ENCODE results near the gene PLD4. TPM values are rescaled to one million over a fixed set of nuclear protein-coding genes. Genes with fewer than 3 reads are reported as not detected.
"Not testable (repeated sequence)": the region's sequence is repeated elsewhere in the genome, so short reads cannot be mapped to it uniquely, and the experiment has no call there.

The PLD4 gene
- polyA plus RNA-seq, 1 donor = 2.5 TPM

DNA sequence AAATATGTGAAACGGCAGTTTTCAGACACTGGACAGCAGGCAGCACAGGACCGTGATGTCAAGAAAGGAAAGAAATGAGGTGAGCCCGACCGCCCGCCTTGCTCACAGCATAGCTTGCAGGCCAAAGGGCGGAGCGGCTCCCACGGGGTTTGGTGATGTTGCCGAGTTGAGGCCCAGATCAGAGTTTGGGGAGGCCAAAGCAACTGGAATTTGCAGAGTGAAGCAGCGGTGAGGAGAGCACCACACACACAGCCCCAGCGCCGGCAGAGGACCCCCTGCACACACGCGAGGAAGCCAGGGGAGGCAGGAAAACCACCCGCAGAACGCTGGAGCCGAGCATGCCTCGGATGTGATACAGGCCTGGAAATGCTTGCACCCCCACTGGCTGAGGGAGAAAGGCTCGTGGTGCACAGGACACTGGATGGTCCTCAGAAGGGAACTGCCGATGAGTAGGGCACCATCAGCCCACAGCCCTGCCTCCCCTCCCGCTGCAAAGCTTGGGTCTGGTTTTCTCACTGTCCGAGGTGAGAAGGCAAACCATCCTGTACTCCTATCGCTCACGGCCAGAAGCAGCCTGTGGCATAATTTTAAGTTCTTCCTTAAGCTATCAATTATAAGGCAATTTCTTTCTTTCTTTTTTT is 25.7 kb upstream of the PLD4 start:
- DNase-seq = no peak

DNA sequence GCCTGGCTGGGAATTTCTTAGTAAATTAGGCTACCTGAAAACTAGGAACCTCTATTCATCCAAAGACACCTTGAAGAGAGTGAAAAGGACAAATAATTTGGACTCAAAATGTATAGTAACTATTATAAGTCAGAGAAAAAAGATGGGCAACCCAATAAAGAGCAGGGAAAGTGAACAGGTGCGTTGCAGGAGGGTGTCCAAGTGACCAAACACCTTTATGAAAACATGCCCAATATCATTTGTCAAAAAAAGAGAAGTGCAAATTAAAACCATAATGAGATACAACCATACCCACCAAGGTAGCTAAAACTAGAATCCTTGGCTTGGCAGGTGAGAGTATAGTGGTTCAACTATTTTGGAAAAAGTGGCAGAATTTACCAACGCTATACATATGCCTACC is 24.9 kb upstream of the PLD4 start:
- no peak for DNase-seq

DNA sequence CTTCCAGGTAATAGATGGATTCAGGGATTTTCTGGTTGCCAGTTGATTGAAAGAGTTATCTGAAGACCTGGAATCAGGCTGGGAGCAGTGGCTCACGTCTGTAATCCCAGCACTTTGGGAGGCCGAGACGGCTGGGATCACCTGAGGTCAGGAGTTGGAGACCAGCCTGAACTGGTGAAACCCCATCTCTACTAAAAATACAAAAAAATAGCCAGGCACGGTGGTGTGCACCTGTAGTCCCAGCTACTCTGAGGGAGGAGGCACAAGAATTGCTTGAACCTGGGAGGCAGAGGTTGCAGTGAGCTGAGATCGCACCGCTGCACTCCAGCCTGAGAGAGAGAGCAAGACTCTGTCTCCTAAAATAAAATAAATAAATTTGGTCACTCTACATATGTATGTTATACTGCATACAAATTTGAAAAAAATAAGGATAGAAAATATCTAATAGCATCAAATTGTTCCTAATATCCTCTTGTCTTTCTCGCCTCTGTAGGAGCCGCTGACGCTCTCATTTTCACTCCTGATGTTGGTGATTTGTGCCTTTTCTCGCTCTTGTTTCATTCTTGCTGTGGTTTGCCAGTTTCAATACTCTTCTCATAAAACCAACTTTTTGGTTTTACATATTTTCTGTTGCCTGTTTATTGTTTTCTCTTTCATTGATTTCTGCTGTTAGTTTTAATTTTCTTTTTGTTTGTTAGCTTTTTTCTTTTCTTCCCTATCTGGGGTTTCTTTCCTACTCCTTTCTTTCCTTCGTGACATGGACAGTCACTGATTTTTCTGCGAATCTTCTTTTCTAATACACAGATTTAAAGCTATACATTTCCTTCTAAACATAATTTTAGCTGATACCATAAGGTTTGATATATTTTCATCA is 23.8 kb upstream of the PLD4 start:
- DNase-seq = no peak

DNA sequence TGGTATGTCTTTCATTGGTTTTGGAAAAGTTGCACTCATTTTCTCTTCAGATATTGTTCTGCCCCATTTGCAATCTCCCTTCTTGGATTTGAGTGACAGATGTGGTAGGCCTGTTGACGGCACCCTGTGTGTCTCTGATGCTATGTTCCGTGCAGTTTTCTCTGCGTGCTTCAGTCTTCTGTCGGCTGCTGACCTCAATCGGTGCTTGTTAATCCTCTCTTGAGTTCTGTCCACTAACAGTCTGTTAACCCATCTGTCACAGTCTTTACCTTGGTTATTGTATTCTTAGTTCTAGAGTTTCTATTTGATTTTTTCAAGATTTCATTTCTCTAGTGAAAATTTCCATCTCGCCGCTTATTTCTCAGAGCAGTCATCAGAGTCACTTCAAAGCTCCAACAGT is 20.7 kb upstream of the PLD4 start:
- DNase-seq = no peak

DNA sequence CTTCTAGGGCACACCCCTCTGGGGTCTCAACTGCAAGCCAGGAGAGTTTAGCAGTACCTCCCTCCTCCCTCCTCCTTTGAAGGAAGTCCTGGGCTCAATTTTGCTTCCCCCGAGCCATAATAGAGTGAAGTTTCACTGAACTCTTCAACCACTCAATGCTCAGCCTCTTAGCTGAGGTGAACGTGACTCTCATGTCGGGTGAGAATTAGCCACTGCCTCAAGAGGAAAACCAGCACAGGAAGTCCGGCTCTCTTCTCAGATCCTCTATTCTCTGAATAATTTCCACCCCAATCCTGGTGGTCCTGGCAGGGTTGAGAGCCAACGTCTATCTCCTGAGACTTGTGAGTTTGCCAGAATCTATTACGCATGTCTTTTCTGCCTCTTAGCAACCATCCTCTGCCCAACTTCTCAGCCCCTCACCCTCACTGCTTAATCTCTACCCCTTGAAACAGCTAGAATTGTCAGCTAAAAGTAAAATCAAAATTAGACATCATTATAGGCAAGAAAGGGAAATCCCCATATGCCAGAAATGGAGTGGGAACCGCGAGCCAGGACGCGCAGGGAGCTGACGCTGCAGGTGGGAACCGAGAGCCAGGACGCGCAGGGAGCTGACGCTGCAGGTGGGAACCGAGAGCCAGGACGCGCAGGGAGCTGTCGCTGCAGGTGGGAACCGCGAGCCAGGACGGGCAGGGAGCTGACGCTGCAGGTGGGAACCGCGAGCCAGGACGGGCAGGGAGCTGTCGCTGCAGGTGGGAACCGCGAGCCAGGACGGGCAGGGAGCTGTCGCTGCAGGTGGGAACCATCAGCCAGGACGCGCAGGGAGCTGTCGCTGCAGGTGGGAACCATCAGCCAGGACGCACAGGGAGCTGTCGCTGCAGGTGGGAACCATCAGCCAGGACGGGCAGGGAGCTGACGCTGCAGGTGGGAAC is 19.8 kb upstream of the PLD4 start:
- DNase-seq = not testable (repeated sequence)

DNA sequence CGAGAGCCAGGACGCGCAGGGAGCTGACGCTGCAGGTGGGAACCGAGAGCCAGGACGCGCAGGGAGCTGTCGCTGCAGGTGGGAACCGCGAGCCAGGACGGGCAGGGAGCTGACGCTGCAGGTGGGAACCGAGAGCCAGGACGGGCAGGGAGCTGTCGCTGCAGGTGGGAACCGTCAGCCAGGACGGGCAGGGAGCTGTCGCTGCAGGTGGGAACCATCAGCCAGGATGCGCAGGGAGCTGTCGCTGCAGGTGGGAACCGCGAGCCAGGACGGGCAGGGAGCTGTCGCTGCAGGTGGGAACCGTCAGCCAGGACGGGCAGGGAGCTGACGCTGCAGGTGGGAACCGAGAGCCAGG is 19.1 kb upstream of the PLD4 start:
- DNase-seq = not testable (repeated sequence)

DNA sequence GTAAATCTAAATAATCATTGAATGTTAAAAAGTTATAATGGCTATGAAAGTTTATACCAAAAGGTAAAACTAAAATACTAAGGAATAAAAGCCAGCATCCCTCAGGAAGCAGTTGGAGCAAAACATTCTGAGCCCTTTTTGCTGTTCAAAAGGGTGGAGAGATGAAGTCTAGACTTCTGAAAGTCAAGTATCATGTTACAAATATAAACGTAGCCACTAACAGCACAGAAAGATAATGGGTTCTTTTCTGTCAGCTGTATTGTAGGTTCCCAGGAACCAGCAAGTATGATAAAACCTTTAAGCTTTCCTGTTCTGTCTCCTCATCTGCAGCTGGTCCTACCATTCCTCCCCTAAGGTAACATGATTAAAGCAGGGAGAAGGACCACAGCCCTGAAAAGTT is 16.4 kb upstream of the PLD4 start:
- no peak for DNase-seq

DNA sequence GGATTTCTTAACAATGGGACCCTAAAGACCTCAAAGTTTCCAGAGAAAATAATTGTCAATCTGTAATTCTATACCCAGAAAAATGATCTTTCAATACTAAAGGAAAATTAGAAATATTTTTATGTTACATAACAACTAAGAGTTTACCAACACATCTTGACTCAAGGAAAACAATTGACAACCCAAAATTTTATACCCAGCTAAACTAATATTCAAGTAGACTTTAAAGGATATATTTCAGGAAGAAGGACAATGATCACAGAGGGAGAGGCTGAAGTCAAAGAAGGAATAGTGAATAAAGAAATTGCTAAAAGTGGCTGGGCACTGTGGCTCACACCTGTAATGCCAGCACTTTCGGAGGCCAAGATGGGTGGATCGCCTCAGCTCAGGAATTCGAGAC is 12.6 kb upstream of the PLD4 start:
- no peak for DNase-seq

DNA sequence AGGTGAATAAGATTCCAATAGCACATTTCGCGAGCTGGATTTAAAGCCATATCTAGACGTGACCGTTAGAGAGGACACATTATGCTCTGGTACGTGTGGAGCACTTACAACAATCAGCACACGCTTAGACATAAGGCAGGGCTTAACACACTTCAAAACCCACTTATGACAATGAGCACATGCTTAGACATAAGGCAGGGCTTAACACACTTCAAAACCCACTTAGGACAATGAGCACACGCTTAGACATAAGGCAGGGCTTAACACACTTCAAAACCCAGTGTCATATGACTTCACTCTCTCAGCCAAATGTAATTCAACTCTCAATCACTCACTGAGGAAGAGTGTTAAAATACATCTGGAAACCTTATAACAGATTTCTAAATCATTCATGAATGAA is 11.2 kb upstream of the PLD4 start:
- no peak for DNase-seq

DNA sequence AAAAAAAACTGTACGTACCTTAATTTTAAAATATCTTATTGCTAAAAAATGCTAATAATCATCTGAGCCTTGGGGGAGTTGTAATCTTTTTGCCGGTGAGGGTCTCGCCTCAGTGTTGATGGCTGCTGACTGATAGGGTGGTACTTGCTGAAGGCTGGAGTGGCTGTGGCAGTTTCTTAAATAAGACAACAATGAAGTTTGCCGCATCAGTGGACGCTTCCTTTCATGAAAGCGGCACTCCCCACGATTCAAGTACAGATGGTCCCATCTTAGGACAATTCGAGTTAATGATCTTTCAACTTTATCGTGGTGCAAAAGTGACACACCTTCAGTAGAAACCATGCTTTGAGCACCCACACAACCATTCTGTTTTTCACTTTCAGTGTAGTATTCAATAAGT is 7.6 kb upstream of the PLD4 start:
- DNase-seq = no peak

DNA sequence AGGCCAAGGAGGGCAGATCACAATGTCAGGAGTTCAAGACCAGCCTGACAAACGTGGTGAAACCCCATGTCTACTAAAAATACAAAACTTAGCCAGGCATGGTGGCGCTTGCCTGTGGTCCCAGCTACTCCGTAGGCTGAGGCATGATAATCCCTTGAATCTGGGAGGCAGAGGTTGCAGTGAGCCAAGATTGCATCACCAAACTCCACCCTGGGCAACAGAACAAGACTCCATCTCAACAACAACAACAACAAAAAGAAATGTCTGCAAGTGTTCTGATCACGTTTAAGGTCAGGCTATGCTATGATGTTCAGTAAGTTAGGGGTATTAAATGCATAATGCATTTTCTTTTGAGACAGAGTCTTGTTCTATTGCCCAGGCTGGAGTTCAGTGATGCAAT is 6.7 kb upstream of the PLD4 start:
- DNase-seq = no peak

DNA sequence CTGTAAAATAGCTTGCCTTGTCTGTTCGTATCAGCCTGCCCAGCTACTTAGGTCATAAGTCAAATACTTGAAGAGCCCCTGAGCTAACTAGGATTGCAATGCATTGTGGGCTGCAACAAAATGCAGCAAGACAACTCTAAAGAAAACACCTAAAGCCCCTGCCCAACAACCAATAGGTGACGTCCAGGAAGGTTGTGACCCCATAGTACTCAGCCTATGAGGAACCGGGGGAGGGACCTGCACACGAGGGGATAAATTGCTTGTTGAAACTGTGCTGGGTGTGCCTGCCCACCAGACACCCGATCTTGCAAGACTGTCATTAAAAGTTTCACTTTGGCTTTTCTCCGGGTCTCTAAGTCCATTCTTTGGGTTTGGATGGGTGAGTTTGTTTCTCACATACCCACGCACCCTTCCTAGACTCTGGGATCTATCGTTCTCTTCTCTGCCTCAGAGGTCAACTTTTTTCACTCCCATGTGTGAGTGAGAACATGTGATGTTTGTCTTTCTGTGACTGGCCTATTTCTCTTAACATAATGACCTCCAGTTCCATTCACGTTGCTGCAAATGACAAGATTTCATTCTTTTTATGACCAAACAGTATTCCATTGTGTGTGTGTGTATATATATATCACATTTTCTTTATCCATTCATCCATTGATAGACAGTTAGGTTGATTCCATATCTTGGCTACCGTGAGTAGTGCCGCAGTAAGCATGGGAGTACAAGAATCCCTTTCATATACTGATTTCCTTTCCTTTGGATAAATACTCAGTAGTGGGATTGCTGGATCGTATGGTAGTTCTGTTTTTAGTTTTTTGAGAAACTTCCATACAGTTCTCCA is 5.3 kb upstream of the PLD4 start:
- DNase-seq = not testable (repeated sequence)

DNA sequence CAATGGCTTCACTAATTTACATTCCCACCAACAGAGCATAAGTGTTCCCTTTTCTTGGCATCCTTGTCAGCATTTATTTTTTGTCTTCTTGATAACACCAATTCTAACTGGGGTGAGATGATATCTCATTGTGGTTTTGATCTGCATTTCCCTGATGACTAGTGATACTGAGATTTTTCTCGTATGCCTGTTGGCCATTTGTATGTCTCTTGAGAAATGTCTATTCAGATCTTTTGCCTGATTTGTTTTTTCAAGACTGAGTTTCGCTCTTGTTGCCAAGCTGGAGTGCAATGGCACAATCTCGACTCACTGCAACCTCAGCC is 4.7 kb upstream of the PLD4 start:
- no peak for DNase-seq

DNA sequence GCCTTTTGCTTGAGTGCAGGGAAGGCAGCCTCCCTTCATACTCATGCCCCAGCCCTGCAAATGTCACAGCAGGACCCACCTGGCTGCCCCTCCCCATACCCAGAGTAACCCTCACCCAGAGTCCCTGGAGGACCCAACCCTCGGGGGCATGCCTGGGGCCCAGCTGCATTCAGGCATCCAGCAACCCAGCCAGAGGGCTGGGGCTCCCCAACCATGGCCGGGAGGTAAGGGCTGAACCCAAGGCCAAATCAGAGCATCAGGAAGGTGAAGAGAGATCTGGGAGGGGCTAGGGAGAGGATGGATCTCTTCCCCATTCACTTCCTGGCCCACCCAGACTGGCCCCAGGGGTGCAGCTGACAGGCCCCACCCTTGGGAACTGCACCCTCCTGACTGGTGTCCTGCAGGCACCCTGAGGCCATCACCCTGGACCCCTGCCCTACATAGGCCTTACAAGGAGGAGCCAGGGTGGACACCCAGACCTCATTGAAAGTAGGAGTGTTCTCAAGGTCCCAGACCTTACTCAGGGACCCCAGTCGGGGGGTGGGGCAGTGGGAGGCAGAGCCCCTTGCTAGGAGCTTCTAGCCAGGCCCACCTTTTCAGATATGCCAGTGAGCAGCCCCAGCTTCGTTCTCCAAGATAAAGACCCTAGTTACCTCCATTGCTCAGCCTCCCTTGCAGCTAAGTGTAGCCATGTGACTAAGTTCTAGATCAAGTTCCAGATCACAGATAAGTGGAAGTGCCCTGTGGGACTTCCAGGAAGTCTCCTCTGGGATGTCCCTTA is 849 bp upstream of the PLD4 start:
- DNase-seq = no peak

DNA sequence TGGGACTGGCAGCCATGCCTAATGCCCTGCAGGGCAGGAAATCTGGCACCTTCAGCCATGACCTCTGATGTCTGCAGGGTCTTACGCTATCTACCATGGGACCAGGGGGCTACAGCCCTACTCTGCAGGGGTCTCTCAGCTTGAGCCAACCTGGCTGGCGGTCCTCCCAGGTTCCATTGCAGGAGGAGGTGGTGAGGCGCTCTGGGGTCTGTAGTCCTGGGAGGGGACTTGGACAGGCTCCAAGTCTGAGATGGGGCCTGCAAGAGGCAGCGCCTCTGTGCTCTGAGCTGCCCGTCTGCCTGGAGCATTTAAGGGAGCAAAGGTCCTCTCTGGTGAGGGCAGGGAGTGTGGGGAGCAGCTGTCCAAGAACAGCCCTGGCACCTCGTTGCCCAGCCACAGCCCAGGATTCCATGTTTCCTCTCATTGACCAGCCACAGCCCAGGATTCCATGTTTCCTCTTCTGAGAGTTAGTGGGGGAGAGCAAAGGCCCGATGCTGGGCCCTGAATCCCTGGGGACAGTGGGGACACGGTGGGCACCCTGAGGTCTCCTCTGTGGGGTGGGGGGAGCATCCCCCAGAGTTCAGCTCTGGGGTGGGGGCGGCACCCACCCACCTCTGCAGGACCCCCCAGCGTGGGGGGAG is 655 bp downstream of the PLD4 start:
- no peak for DNase-seq

DNA sequence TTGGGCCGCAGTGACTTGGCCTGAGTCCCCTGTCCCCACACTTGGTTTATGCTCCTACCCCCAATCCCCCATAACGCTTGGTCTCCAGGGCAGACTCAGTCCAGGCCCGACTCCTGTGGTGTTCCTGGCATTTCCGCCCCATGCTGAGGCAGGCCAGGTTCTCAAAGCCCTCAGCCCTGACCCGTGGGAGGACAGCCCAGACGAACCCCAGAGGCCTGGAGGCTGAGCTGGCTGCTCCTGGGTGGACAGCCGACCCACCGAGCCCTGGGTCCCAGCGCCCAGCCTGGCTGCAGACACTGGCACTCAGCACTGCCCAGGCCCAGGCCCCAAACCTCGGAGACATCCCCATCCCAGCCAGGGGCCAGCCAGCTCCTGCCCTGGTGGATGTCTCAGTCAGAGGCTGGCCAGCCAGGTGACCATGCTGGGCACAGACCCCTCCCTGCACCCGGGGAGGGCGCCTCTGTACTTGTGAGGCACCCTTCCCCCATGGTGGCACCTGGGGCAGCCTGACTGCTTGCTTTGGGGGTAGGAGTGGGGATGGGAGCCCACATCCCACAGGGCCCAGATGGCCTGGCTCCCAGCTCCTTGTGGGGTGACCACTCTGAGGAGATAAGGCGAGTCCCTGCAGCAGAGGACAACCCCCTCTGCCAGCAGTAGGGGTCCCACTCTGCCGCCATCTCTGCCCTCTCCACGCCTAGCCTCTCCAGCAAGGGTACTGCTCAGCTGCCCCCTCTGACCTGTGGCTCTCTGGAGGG is 1.4 kb downstream of the PLD4 start:
- no peak for DNase-seq

DNA sequence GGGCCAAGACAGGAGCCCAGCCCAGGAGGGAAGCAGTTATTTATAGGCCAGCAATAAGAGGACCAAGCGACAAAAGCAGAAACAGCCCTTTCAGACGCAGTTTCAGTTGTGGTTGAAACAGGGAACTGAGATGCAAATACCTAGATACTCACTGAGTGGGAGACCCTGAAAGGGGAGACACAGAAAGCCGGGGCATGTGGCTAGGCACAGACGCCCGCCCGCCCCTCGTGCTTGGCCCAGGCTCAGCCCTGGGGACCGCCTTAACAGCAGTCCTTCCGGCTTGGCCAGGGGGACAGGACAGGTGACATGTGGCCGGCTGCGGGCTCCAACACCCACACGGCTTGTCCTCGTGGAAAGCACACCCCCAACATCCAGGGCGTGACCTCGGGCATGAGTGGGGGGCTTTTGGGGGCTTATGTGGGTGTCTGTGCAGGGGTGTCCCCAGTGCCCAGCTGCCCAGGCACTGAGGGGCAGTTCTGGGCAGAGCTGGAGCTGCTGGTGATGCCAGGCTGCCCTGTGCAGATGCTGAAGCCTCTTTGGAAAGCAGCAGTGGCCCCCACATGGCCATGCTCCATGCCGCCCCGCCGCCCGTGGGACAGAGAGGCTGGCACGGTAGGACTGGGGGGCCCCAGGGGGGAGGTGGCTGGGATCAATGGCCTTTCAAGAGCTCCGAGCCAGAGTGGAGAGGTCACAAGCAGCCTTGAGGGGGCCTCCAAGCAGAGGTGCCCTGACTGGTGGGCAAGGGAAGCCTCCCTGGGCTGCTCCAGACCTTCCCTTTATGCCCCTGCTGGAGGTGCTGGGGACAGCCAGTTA is 2.1 kb downstream of the PLD4 start:
- DNase-seq = no peak

DNA sequence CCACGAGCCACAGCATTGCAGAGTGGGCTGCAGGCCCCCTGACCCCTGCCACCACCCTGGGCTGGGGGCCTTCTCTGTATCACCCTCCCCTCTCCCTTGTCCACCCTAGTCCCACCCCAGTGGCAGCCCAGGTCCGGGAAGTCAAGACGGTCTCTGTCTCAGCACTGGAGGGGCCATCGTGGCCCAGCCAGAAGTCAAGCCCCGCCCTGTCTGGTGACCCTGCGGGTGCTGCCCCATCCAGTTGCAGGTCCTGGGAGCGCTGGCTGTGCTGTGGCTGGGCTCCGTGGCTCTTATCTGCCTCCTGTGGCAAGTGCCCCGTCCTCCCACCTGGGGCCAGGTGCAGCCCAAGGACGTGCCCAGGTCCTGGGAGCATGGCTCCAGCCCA is 2.7 kb downstream of the PLD4 start:
- DNase-seq = no peak

DNA sequence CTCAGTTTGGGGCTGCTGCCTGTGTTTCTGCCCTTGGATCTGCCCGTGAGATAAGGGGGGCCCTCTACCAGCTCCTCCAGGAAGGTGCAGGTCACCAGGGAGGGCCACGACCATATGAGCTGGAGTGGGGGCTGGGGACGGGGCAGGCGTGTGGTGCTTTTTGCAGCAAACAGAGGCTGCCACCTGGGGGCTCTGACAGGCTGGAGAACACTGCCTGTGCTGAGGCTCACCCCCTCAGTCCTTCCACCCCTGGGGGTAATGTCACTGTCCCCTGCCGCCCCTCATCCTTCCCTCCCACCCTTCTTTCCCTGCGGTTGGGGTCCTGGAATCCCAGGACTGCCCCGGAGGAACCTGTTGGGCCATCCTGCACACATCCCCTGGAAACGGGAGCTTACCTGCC is 3.2 kb downstream of the PLD4 start:
- DNase-seq = no peak
